Measurements from ENCODE around the gene CCDC181.
A peak's percentile ranks its signal among the peaks of the same experiment; 100 is the strongest.

The CCDC181 gene

DNA sequence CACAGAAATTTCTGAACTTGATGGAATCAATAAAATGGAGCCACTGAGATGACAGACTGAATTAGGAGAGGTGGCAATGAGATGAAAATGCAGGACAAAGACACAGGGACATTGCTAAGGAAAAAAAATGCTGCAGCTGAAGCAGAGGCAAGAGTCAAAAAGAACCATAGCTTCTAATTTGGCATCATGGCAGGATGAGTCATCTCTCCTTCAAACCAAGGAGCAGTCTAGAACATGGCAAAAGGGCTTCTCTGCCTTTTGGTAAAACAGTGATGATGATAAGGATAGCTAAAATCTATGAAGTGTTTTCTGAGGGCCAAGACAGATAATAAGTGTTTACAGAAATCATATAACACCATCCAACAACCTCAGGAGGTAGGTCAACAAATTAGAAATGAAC lies 41.7 kb upstream of the CCDC181 start:
- no peaks in the 10 kb centered on the region for H3K4me1 ChIP-seq
- no peaks in the 10 kb centered on the region for H3K27me3 ChIP-seq
- no peak for TF ChIP-seq CTCF (IDR thresholded peaks at IDR 0.05; ENCODE audit: low read depth, low read length)
- H3K9me3 ChIP-seq, result no peaks in the 10 kb centered on the region
- H3K4me3 ChIP-seq (ENCODE audit: low read depth, low read length), result no peak overlapping the region
- DNase-seq, result no peak
- peaks cover 6% of the 10 kb centered on the region; the same call in 1 of the 2 replicates for H3K36me3 ChIP-seq

DNA sequence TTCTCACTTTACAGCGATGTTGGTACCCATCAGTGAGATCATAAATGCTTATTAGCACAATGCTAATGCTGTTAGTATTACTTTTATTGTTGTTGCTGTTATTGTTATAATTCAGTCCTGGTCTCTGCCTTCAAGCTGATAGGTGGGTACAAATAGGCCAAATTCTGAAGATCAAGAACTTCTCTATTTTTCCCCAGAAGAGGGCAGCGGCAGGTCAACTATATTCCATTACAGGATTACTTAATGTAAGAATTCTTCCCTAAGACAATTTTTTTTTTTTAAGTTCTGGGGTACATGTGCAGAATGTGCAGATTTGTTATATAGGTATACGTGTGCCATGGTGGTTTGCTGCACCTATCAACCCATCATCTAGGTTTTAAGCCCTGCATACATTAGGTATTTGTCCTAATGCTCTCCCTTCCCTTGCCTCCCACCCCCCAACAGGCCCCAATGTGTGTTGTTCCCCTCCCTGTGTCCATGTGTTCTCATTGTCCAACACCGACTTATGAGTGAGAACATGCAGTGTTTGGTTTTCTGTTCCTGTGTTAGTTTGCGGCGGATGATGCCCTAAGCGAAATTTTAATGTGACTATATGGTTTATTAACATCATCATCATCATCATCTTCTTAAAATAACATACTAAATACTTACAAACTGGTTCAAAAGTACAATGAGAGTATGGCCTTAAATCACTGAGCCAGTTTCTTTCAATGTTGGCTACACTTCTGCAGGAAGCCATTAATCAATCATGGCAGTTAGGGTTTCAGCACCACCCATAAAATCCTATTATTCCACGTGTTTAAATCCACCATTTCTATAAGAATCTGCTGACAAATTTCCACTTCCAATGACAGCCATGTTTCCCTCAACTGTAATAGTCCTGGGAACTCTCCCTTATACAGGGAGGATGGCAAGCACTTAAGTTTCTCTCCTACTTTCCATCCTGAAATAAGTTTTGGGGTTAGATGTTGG lies 39.3 kb upstream of the CCDC181 start:
- H3K27me3 ChIP-seq, result no peaks in the 10 kb centered on the region
- H3K36me3 ChIP-seq, result peaks cover 6% of the 10 kb centered on the region; the same call in 1 of the 2 replicates
- H3K9me3 ChIP-seq, result no peaks in the 10 kb centered on the region
- peak; percentile 45 for TF ChIP-seq CTCF (IDR thresholded peaks at IDR 0.05; ENCODE audit: low read depth, low read length)
- H3K4me3 ChIP-seq (ENCODE audit: low read depth, low read length), result no peak overlapping the region
- no peaks in the 10 kb centered on the region for H3K4me1 ChIP-seq
- peak; percentile 33 for DNase-seq

DNA sequence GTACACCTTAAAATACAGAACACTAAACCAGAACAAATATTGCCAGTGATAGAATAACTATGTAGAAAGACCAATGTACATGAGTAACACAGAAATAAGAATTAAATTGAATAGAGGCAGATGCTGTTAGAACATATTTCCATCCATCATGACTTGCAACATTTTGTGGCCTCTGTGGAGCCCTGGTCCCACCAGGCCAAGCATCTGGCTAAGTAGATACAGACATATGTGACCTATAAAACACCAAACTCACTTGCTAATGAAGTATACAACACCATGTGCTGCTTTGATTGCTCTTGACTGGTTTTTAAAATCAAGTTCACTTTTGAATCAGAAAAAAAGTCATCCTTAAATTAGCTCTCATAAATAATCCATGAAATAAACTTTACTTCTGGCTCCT lies 38.0 kb upstream of the CCDC181 start:
- Histone ChIP-seq H3K9me3 (no peaks in the 10 kb centered on the region), H3K27me3 (no peaks in the 10 kb centered on the region), H3K4me3 (ENCODE audit: low read depth, low read length) (no peak overlapping the region), H3K4me1 (no peaks in the 10 kb centered on the region), H3K36me3 (peaks cover 6% of the 10 kb centered on the region; the same call in 1 of the 2 replicates)
- DNase-seq, result no peak
- no peak for TF ChIP-seq CTCF (IDR thresholded peaks at IDR 0.05; ENCODE audit: low read depth, low read length)

DNA sequence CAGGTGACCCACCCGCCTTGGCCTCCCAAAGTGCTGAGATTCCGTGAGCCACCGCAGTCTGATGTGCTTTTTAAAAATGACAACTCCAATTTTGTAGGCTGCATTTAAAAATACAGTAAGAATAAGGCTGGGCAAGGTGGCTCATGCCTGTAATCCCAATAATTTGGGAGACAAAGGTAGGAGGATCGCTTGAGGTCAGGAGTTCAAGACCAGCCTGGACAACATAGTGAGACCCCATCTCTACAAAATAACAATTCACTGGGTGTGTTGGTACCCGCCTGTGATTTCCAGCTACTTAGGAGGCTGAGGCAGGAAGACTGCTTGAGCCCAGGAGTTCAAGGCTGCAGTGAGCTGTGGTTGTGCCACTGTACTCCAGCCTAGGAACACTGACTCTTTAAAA lies 35.1 kb upstream of the CCDC181 start:
- Histone ChIP-seq H3K4me1 (no peaks in the 10 kb centered on the region), H3K9me3 (no peaks in the 10 kb centered on the region), H3K36me3 (peaks cover 6% of the 10 kb centered on the region; the same call in 1 of the 2 replicates), H3K4me3 (ENCODE audit: low read depth, low read length) (no peak overlapping the region), H3K27me3 (no peaks in the 10 kb centered on the region)
- no peak for TF ChIP-seq CTCF (IDR thresholded peaks at IDR 0.05; ENCODE audit: low read depth, low read length)
- DNase-seq, result no peak

- no peaks in the 10 kb centered on the region for H3K27me3 ChIP-seq
- TF ChIP-seq CTCF (IDR thresholded peaks at IDR 0.05; ENCODE audit: low read depth, low read length), result no peak
- DNase-seq, result no peak
- H3K36me3 ChIP-seq, result peaks cover 5% of the 10 kb centered on the region; the same call in 1 of the 2 replicates
- no peak overlapping the region for H3K4me3 ChIP-seq (ENCODE audit: low read depth, low read length)
- no peaks in the 10 kb centered on the region for H3K9me3 ChIP-seq
- H3K4me1 ChIP-seq, result no peaks in the 10 kb centered on the region
Measured at GRCh38 chr1:169461390-169462000, 34.2 kb upstream of the CCDC181 start.

Data from BE2C (cell line).